ENCODE results near the gene KCTD10.

- TF ChIP-seq, protein P1, sequence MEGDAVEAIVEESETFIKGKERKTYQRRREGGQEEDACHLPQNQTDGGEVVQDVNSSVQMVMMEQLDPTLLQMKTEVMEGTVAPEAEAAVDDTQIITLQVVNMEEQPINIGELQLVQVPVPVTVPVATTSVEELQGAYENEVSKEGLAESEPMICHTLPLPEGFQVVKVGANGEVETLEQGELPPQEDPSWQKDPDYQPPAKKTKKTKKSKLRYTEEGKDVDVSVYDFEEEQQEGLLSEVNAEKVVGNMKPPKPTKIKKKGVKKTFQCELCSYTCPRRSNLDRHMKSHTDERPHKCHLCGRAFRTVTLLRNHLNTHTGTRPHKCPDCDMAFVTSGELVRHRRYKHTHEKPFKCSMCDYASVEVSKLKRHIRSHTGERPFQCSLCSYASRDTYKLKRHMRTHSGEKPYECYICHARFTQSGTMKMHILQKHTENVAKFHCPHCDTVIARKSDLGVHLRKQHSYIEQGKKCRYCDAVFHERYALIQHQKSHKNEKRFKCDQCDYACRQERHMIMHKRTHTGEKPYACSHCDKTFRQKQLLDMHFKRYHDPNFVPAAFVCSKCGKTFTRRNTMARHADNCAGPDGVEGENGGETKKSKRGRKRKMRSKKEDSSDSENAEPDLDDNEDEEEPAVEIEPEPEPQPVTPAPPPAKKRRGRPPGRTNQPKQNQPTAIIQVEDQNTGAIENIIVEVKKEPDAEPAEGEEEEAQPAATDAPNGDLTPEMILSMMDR (conservative IDR thresholded peaks at IDR 0.05): no peak
- TF ChIP-seq EZH2 (IDR thresholded peaks at IDR 0.05; ENCODE audit: low read depth): no peak
Observed at GRCh38 chr12:109446869-109447268, 30.2 kb downstream of the KCTD10 start.

All from PC-9 (cell line).